Adrenal gland (tissue), 5 donors: ENCODE measurements around the gene SDK1.

Source experiments
- POLR2A ChIP-seq, 2 donors: fragments of 450-650 bp; IDR thresholded peaks; one replicate each; pipeline ENCODE4 v1.6.1; 2017; ENCODE audit warnings: antibody characterized with exemption in 2 of 2, mild to moderate bottlenecking in 2 of 2, moderate library complexity in 1 of 2
- TF ChIP-seq, protein P1 (sequence below), 6 experiments: fragments of 450-650 bp in 4 of 6; fragments of 200-600 bp in 2 of 6; sonication (generic) in 1 of 6; IDR thresholded peaks; 1 replicate in 5 of 6; 2 replicates in 1 of 6; pipeline versions ENCODE4 v1.5.1 to v1.8.0; 2016 to 2021; ENCODE audit warnings: antibody characterized with exemption in 6 of 6, mild to moderate bottlenecking in 2 of 6, moderate library complexity in 1 of 6
- donor health status: DM: no; HTN: no; CAD: no.

DNA sequence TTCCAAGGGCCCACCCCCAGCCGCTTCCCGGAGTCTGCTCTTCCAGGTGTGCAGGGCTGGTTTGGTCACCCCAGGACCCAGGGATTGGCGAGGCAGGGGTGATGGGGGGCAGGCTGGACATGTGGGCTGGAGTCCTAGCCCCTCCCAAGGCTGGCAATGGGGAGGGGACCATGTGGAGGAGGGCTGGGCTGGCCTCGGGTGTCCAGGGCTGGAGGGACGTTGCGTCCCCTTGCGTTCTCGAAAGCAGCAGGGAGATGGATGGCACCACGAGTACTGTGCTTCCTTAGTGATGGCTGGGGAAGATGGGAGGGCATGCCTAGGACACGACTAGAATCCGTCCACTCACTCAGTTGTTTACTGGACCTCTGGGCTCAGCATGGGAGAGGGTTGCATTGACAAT, 848.6 kb downstream of the SDK1 start:
- TF ChIP-seq, protein P1, sequence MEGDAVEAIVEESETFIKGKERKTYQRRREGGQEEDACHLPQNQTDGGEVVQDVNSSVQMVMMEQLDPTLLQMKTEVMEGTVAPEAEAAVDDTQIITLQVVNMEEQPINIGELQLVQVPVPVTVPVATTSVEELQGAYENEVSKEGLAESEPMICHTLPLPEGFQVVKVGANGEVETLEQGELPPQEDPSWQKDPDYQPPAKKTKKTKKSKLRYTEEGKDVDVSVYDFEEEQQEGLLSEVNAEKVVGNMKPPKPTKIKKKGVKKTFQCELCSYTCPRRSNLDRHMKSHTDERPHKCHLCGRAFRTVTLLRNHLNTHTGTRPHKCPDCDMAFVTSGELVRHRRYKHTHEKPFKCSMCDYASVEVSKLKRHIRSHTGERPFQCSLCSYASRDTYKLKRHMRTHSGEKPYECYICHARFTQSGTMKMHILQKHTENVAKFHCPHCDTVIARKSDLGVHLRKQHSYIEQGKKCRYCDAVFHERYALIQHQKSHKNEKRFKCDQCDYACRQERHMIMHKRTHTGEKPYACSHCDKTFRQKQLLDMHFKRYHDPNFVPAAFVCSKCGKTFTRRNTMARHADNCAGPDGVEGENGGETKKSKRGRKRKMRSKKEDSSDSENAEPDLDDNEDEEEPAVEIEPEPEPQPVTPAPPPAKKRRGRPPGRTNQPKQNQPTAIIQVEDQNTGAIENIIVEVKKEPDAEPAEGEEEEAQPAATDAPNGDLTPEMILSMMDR (IDR thresholded peaks at IDR 0.05) = no peak
- TF ChIP-seq POLR2A (IDR thresholded peaks at IDR 0.05) = no peak
